Forelimb muscle (tissue), 1 donor: ENCODE data around the gene ARHGAP22. TPM values are rescaled to one million over a fixed set of nuclear protein-coding genes. Genes with fewer than 3 reads are reported as not detected.
"Not testable (repeated sequence)": the region's sequence is repeated elsewhere in the genome, so short reads cannot be mapped to it uniquely, and the experiment has no call there.

Experiments used
- DNase-seq: peaks from one replicate; pipeline ENCODE4 v3.0.0-alpha.2; 2013; ENCODE audit warnings: low read depth
- polyA plus RNA-seq: library from polyadenylated mRNA; unstranded; fragments of 120-200 nt; gene quantifications from one replicate; pipeline ENCODE4 v1.2.1, GENCODE V29; 2013; ENCODE audit not compliant: insufficient read length

The ARHGAP22 gene
- polyA plus RNA-seq, 1 donor, result 1.3 TPM

DNA sequence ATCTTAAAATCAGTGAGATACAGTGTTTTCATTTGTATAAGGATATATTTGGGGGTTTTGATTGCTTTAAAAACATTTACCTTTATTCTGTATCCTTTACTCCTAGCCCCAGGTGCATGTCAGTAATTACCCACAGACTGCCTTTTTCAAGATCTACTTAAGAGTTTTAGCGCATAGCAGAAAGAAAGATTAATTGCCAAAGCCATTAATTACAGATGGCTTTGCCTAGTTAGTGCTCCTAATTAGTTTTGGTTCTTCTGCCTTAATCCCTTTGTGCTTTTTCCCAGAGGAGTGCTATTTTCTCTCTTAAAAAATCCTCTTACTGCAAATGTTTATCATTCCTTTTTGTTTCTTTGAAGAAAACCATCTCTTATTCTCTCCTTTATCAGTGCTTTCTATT, 175.6 kb downstream of the ARHGAP22 start:
- DNase-seq, result no peak

DNA sequence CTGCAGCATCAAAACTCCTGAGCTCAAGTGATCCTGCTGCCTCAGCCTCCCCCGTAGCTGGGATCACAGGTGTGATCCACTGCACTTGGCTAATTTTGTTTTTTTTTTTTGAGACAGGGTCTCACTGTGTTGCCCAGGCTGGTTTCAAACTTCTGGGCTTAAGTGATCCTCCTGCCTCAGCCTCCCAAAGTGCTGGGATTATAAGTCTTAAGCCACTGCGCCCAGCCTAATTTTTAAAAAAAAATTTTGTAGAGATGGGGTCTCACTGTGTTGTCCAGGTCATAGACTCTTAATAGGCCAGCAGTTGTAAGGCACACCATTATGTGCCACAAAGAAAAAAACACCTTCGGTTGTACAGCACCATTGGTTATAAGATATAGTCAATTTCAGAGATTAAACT, 176.0 kb downstream of the ARHGAP22 start:
- no peak for DNase-seq

DNA sequence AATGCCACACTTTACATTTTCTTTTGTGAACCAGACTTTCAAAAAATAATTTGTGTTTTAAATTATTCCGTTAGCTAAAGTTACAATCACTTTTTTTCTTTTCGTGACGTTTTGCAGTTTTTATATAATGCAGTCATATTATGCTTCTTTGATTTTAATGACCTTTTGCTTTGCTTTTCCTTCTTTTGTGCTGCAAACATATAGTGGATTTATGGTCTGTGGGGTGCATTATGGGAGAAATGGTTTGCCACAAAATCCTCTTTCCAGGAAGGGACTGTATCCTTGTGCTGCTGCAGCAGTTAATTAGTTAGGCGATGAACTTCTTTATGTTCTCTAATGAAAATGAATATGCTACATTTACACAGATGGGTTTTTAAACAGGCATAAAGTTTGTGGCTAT, 181.0 kb downstream of the ARHGAP22 start:
- DNase-seq, result no peak

DNA sequence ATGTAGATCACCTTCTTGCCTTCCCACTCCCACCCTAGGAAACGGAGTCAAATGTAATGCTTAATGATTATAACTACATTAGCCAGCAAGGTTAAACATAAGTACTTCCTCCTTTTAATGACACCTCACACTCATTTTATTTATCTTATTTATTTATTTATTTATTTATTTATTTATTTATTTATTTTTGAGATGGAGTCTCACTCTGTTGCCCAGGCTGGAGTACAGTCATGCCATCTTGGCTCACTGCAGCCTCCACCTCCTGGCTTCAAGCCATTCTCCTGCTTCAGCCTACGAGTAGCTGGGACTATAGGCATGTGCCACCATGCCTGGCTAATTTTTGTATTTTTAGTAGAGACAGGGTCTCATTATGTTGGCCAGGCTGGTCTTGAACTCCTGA, 183.0 kb downstream of the ARHGAP22 start:
- DNase-seq, result not testable (repeated sequence)

DNA sequence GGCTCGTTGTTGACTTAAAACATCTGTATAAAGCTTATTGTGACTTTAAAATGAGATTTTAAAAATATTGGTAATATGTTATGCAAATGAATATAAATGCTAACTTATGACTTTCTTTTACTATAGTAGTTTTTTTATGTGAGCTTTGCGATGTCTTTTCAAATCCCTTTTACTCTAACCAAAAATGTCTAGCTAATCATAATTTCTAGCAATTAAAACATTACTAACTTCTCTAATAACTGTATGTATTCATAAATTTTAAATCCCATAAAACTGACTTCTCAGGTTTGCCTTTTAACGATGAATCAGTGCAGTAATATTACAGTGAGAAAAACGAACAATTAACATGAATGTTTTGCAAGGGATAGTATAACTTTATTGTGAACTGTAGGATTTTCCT, 185.2 kb downstream of the ARHGAP22 start:
- DNase-seq, result no peak

DNA sequence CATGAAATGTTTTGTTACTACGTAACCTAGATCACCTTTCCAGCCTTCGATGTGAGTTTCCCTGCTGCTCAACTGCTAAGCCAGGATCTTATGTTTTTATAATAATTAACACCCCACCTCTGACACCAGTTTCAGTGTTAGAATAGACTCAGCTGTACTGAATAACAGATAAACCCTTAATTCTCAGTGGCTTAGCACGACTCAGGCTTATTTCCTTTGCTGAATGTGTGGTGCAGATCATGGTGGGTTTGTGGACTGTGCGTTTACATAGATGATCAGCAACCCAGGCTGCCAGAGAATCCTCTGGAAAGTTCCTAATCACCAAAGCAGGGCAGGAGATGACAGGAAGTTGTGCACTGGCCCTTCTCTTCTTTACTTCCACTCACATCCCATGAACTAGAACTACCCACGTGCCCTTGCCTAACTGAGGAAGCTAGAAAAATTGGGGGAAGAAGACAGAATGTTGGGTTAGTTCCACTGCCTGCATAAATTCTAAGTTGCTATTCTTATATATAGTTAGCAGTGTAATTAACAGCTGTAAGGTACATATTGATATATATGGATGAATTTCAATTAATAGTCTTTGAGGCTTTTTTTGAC, 186.6 kb downstream of the ARHGAP22 start:
- DNase-seq, result no peak

DNA sequence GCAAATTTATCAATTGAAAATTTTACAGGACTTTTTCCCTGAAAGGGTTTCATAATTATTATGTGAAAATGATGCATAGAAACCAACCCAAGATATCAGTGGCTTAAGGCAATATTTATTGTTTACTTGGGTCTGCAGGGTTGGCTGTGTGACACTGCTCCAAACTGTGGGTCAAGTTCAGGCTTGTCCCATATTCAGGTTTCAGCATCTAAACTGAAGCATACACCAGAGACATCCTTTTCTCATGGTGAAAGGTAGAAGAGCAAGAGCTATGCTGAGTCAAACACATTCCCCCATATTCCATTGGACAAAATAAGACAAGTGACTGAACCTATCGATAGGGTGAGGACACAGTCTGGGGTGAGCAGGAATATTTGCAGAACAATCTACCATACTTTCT, 187.5 kb downstream of the ARHGAP22 start:
- DNase-seq, result no peak

DNA sequence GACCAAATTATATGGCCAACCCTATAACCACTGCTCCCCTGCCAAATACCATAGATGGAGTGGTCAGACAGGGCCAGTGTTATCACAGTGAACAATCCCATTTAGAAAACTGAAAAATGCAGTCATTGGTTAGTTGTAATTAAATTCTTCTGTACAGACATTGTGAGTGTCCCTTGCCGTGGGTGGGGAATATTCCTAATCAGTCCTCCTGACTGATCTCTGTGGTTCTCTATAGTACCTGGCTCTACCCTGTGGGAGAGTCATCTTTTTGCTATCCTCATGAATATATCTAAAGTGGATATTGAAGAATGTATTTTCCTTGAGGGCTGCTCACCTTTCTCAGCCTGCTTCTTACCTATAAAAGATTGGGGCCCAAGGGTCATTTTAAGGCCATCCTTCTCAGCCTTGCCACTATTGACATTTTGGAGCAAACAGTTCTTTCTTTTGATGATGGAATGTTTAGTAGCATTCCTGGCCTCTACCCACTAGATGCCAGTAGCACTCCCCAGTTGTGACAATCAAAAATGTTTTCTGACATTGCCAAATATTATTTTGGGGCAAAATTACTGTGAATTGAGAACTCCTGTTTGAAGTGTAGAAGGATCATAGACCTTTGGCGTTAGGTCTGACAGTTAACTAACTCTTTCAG, 188.2 kb downstream of the ARHGAP22 start:
- DNase-seq, result no peak

DNA sequence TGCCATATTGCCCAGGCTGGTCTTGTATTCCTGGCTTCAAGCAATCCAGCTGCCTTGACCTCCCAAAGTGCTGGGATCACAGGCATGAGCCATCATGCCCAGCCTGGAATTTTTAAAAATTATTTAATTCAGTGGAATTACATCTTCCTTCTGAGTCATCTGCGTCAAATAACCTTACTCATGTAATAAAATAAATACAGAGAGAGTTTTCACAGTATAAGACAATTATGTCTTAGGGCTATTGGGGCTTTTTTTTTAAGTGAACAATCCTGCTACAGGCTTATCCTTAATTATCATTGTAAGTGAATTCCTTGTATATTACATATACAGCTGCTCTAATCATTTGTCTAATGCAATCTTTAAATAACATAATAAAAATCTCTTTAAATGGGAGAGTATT, 190.1 kb downstream of the ARHGAP22 start:
- DNase-seq, result no peak

DNA sequence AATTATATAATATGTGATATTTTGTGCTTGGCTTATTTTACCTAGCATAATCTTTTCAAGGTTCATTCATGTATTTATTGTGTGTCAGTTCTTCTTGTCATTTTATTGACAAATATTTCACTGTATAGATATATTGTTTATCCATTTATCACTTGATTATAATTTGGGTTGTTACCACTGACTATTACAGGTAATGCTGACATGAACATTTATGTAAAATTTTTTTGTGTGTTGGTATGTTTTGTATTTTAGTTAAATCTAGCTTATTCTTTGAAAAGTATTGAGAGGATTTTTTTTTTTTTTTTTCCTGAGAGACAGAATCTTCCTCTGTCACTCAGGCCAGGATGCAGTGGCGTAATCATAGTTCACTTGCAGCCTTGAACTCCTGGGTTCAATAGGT, 190.7 kb downstream of the ARHGAP22 start:
- DNase-seq, result no peak

DNA sequence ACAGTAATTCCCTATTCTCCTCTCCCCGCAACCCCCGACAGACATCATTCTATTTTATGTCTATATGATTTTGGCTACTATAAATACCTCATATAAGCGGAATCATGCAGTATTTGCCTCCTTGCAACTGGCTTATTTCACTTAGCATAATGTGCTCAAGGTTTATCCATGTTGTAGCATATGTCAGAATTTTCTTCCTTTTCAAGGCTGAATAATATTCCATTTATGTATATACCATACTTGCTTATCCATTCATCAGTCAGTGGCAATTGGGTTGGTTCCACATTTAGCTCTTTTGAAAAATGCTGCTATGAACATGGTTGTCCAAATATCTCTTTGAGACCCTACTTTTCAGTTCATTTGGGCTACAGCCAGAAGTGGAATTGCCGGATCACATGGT, 191.9 kb downstream of the ARHGAP22 start:
- no peak for DNase-seq

DNA sequence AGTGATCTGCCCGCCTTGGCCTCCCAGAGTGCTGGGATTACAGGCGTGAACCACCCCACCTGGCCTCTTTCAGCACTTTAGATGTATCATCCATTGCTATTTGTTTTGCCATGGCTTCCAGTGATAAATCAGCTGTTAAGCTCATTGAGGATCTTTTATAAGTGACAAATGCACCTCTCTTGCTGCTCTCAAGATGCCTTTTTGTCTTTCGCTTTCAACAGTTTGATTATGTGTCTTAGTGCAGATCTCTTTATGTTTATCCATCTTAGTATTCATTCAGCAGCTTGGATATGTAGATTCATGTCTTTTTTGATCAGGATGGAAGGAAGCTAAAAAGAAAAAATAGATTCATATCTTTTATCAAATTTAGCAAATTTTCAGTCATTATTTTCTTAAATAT, 192.8 kb downstream of the ARHGAP22 start:
- no peak for DNase-seq

DNA sequence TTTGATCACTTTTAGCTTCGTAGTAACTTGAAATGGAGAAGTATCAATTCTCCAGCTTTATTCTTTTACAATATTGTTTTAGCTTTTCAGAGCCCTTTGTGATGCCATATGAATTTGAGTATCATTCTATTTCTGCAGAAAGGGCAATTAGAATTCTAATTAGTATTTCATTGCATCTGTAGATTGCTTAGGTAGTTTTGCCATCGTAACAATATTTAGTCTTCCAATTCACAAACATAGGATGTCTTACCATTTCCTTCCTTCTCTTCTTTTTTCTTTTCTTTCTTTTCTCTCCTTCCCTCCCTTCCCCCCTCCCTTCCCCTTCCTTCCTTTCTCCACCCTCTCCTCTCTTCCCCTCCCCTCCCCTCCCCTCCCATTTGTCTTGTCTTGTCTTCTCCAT, 193.4 kb downstream of the ARHGAP22 start:
- no peak for DNase-seq

DNA sequence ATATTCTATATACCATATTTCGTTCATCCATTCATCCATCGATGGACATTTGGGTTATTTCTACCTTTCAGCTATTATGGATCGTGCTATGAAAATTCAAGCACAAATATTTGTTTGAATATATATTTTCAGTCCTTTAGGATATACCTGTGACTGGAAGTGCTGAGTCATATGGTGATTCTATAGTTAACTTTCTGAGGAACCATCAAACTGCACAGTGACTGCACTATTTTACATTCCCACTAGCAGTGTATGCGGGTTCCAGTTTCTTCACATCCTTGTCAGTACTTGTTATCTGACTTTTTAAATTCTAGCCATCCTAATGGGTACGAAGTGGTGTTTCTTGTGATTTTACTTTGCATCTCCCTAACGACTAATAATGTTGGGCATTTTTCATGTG, 194.4 kb downstream of the ARHGAP22 start:
- no peak for DNase-seq

DNA sequence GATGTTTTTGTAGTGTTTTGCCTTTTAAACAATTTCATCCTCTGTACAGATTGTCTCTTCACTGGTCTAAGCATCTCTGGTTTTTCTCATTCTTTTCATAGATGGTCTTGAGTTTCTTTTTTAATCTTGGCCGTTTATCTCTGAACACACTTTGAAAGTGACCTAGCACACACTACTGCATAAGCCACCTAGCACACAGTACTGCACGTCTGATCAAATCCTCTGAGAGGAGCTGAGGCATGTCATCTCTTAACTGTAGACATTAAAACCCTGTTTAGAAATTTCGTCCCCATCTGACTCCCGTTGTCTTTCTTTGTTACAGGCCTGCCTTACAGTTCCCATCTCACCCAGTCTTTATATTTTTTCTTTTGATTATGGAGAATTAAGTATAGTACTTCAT, 198.2 kb downstream of the ARHGAP22 start:
- no peak for DNase-seq

DNA sequence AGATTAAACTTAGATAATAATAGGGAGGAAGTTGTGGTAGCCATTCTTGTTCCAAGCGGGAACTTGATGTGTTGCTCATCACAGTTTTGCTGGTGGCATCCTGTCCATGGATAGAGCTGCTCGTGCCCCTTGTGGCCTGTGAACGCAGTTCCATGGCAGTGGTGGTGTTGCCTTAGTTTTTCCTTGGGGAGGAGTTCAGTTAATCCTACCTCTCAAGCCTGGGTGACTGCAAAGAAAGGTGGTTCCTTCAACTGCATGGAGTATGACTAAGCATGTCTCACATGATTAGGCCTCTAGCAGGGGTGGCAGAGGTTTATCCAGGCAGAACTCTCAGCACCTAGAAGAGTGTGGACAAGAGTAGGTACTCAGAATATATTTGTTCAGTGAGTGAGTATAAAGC, 198.7 kb downstream of the ARHGAP22 start:
- no peak for DNase-seq

DNA sequence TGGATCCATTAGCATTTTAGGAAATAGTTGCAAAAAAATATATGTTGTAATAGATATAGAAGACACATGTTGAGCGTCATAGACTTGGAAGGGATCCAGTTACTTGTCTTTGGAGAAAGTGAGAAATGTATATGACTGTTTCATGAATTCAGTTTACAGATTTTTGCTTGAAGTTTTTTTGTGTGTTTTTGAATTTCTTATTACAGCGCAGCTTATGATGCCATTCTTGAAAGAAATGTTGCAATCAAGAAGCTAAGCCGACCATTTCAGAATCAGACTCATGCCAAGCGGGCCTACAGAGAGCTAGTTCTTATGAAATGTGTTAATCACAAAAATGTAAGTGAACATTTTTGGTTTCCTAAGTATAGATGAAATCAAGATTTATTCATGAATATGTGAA, 200.2 kb downstream of the ARHGAP22 start:
- no peak for DNase-seq

DNA sequence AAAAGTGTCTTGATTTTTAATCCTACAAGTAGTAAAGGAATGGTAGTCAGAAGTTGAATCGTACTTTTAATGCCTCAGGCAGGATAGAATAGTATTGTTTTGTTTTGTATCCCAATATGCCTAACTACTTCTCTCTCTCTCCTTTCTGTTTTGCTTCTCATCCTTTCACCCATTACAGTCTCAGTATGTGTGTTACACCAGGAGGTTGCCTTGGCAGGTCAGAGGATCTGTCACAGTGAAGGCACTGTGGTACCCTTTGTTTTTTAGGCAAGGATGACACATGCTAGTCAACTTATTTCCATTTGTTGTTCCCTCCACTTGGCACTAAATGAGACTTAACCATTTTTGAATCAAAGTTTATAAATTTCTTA, 204.0 kb downstream of the ARHGAP22 start:
- DNase-seq, result no peak

DNA sequence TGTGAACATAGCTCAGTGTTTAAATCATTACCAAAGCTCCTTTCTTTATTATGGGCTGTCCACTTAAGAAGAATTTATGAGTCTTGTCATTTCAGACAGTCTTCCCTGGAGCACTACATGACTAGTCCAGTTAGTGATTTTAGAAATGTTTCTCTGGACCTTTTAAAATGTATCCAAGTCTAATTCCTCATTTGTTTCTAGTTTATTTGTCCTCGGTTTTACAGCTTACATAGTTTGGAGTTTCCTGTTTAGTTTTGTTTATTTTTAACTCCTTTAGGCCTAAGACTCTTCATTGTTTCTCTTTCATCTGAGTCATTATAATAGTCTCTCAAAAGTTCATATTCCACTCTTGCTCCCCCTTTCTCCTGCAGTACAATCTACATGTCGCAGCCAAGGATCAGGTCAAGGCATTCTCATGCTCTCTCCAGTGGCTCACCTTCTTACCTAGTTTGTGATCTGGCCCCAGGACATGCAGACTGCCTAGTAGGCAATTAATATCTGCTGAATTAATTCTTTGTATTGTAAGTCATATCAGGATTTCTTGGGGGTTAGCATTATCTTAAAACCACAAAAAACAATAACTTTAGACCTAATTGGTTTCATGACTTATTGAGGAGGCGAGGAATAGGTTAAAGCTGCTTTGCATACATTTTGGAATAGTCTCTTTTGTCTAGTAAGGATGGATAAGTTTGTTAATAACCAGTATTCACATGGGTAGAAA, 204.6 kb downstream of the ARHGAP22 start:
- DNase-seq, result no peak

DNA sequence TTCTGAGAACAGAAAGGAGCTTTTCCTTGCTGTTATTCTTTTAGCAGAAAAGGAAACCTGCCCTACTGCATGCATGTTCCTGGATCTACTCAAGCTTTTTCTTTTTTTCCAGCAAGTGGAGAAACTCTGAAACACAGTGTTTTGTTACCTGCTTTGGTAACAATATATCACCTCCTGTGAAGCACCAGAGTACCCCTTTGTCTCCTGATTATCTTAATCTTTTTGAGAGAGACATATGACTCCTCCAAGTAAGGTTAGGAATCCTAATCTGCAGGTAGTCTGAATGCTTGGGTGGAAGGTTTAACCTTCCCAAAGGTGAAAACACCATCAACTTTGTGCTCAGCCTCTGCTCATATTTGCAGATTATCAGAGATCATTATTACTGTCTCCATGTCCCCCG, 205.3 kb downstream of the ARHGAP22 start:
- no peak for DNase-seq

DNA sequence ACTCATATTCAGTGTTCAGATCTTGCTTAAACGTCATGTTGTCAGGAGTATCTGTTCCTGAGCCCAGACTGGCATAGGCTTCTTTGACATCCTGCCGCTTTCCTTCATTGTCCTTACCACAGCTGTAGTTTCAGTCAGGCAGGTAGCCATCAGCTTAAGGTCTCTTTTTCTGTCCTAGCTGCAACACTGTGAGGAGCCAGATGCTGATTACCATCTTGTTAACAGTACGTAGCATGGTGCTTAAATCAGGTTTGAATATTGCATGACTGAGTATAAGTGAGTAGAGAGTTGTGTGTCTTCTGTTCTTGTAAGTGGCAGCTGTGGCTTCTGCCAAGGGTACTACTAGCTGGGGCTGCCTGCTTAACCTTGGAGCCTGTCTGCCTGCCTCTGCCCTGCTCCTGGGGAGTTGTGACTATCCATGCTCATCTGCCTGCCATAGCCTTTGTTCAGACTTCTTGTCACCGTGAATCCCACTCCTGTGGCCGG, 205.8 kb downstream of the ARHGAP22 start:
- DNase-seq, result no peak

DNA sequence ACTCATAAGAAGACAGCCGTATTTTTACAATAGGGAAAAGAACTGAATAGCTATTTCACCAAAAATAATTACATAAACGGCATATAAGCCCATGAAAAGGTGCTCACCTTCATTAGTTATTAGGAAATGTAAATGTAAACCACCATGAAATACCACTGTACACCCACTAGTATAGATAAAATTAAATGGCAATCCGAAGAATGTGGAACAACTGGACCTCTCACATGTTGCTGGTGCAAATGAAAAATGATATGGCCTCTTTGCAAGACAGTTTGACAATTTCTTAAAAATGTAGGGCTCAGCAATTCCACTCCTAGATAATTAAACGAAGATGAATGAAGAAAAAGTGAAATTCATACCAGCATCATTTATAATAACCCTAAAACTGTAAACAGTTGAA, 206.6 kb downstream of the ARHGAP22 start:
- DNase-seq, result no peak
